Tibial nerve (tissue), 4 donors: Measurements from ENCODE around the gene KRT71. TPM values are rescaled to one million over a fixed set of nuclear protein-coding genes. Genes with fewer than 3 reads are reported as not detected.

ENCODE experiments used
- DNase-seq, 2 donors: peaks; one replicate each; pipeline ENCODE4 v3.0.0-alpha.2; 2019; ENCODE audit warnings: low spot score in 2 of 2
- H3K27ac ChIP-seq, 4 donors: fragments of 200-600 bp; sonication (generic) in 3 of 4; one replicate each; pipeline ENCODE4 v1.5.1; 2017 to 2019; ENCODE audit warnings: mild to moderate bottlenecking in 1 of 4
- H3K27me3 ChIP-seq, 2 donors: fragments of 200-600 bp; sonication (generic) in 1 of 2; one replicate each; pipeline versions ENCODE4 v1.5.1 to v1.6.0; 2017 to 2019
- H3K36me3 ChIP-seq, 3 donors: fragments of 200-600 bp; sonication (generic); one replicate each; pipeline ENCODE4 v1.5.1; 2018 to 2019
- H3K4me1 ChIP-seq, 4 donors: fragments of 200-600 bp; sonication (generic) in 3 of 4; one replicate each; pipeline ENCODE4 v1.5.1; 2017 to 2019
- H3K4me3 ChIP-seq, 4 donors: fragments of 200-600 bp; sonication (generic) in 3 of 4; one replicate each; pipeline ENCODE4 v1.5.1; 2017 to 2019; ENCODE audit warnings: mild to moderate bottlenecking in 1 of 4, moderate library complexity in 1 of 4
- H3K9me3 ChIP-seq, 4 donors: fragments of 200-600 bp; sonication (generic) in 3 of 4; one replicate each; pipeline ENCODE4 v1.5.1; 2017 to 2019
- CTCF ChIP-seq, 5 experiments: fragments of 200-600 bp in 3 of 5; fragments of 450-650 bp in 2 of 5; sonication (generic) in 3 of 5; IDR thresholded peaks; one replicate each; pipeline ENCODE4 v1.5.1; 2016 to 2019; ENCODE audit warnings: antibody characterized with exemption in 5 of 5, mild to moderate bottlenecking in 3 of 5, moderate library complexity in 2 of 5
- EP300 ChIP-seq, 2 donors: sonication (generic); formaldehyde crosslinking; IDR thresholded peaks; one replicate each; pipeline ENCODE4 v1.6.1; 2017; ENCODE audit warnings: antibody characterized with exemption in 2 of 2, mild to moderate bottlenecking in 1 of 2
- POLR2A ChIP-seq, 2 donors: fragments of 450-650 bp; IDR thresholded peaks; one replicate each; pipeline ENCODE4 v1.6.1; 2017; ENCODE audit warnings: antibody characterized with exemption in 2 of 2, mild to moderate bottlenecking in 2 of 2, moderate library complexity in 2 of 2
- WGBS, 2 donors: methylation state at CpG; one replicate each; pipeline ENCODE4 v1.1.5; 2018; 5-methylcytosine and 5-hydroxymethylcytosine counted together
- total RNA-seq, 4 donors: library from RNA; depleted of rRNA; stranded (reverse); fragments of >200 nt; gene quantifications; one replicate each; pipeline ENCODE4 v1.1.0, GENCODE V29; 2016

The KRT71 gene
- total RNA-seq, 4 donors from 2014 or later: not detected

- TF ChIP-seq POLR2A (IDR thresholded peaks at IDR 0.05): no peak
- no peak for TF ChIP-seq EP300 (IDR thresholded peaks at IDR 0.05)
- TF ChIP-seq CTCF (IDR thresholded peaks at IDR 0.05): no peak
- no peak for DNase-seq
- H3K9me3 ChIP-seq: no peaks in the 10 kb centered on the region
These were observed 32.9 kb downstream of the KRT71 start, which contains the start of gene KRT5 for GRCh38 chr12:52519826-52520662. KRT5 (minus strand) TSS chr12:52520394; CDS start chr12:52520296, 98 bp downstream.

GRCh38 chr12:52519387-52519703 lies 33.6 kb downstream of the KRT71 start:
- TF ChIP-seq POLR2A (IDR thresholded peaks at IDR 0.05) (no peak), EP300 (IDR thresholded peaks at IDR 0.05) (no peak), CTCF (IDR thresholded peaks at IDR 0.05) (no peak)
- WGBS, 2 donors: 57 to 83% methylated on average over 3 of the region's 3 CpGs
- no peak for DNase-seq
- Histone ChIP-seq H3K36me3 (no peaks in the 10 kb centered on the region), H3K4me3 (no peak overlapping the region), H3K4me1 (peaks cover 0 to 5% (median 0%) of the 10 kb centered on the region in 4 donors), H3K9me3 (no peaks in the 10 kb centered on the region), H3K27me3 (no peaks in the 10 kb centered on the region), H3K27ac (no peak overlapping the region)

More at GRCh38 chr12:52519826-52520662, 32.9 kb downstream of the KRT71 start, which contains the start of gene KRT5:
- H3K4me3 ChIP-seq: no peak within 1 kb of the TSS
- no peak within 1 kb of the TSS for H3K27ac ChIP-seq
- peaks cover 0 to 5% (median 0%) of the 10 kb centered on the region in 4 donors for H3K4me1 ChIP-seq
- WGBS, 2 donors: 86 to 89% methylated on average over 21 to 29 of the region's 29 CpGs
- H3K36me3 ChIP-seq: no peaks in the 10 kb centered on the region
- H3K27me3 ChIP-seq: no peaks in the 10 kb centered on the region

- H3K27ac ChIP-seq: no peak overlapping the region
- H3K27me3 ChIP-seq: no peaks in the 10 kb centered on the region
- no peak for TF ChIP-seq CTCF (IDR thresholded peaks at IDR 0.05)
- no peak for TF ChIP-seq EP300 (IDR thresholded peaks at IDR 0.05)
- TF ChIP-seq POLR2A (IDR thresholded peaks at IDR 0.05): no peak
- DNase-seq: no peak
- 87% methylated on average over 8 of the region's 8 CpGs for WGBS, 2 donors
- no peak overlapping the region for H3K4me3 ChIP-seq
- H3K36me3 ChIP-seq: no peaks in the 10 kb centered on the region
- H3K4me1 ChIP-seq: peaks cover 0 to 5% (median 0%) of the 10 kb centered on the region in 4 donors
- H3K9me3 ChIP-seq: no peaks in the 10 kb centered on the region
These were observed 34.2 kb downstream of the KRT71 start for GRCh38 chr12:52518574-52519386.

GRCh38 chr12:52517888-52518287 lies 35.1 kb downstream of the KRT71 start:
- Histone ChIP-seq H3K36me3 (no peaks in the 10 kb centered on the region), H3K4me1 (peaks cover 0 to 5% (median 0%) of the 10 kb centered on the region in 4 donors), H3K27ac (no peak overlapping the region), H3K4me3 (no peak overlapping the region), H3K9me3 (no peaks in the 10 kb centered on the region), H3K27me3 (no peaks in the 10 kb centered on the region)
- 83 to 87% methylated on average over 5 of the region's 5 CpGs for WGBS, 2 donors
- no peak for TF ChIP-seq EP300 (IDR thresholded peaks at IDR 0.05)
- DNase-seq: peak in 1 of 2 donors; percentile 1

GRCh38 chr12:52517005-52517835 lies 35.7 kb downstream of the KRT71 start:
- 90 to 93% methylated on average over 12 to 14 of the region's 14 CpGs for WGBS, 2 donors
- no peak overlapping the region for H3K4me3 ChIP-seq
- no peak for TF ChIP-seq CTCF (IDR thresholded peaks at IDR 0.05)
- no peak for TF ChIP-seq POLR2A (IDR thresholded peaks at IDR 0.05)
- TF ChIP-seq EP300 (IDR thresholded peaks at IDR 0.05): no peak

More at GRCh38 chr12:52517005-52517835, 35.7 kb downstream of the KRT71 start:
- H3K4me1 ChIP-seq: peaks cover 0 to 5% (median 0%) of the 10 kb centered on the region in 4 donors
- no peak overlapping the region for H3K27ac ChIP-seq
- no peaks in the 10 kb centered on the region for H3K9me3 ChIP-seq
- DNase-seq: peak in 1 of 2 donors; percentile 2
- H3K27me3 ChIP-seq: no peaks in the 10 kb centered on the region
- no peaks in the 10 kb centered on the region for H3K36me3 ChIP-seq
